Forelimb muscle (tissue), 1 donor: Measurements from ENCODE around the gene ZNF664. TPM values are rescaled to one million over a fixed set of nuclear protein-coding genes. Genes with fewer than 3 reads are reported as not detected.

Experiments
- DNase-seq: peaks from one replicate; pipeline ENCODE4 v3.0.0-alpha.2; 2013; ENCODE audit warnings: low read depth
- polyA plus RNA-seq: library from polyadenylated mRNA; unstranded; fragments of 120-200 nt; gene quantifications from one replicate; pipeline ENCODE4 v1.2.1, GENCODE V29; 2013; ENCODE audit not compliant: insufficient read length

The ZNF664 gene
- polyA plus RNA-seq, 1 donor = 41.0 TPM

DNA sequence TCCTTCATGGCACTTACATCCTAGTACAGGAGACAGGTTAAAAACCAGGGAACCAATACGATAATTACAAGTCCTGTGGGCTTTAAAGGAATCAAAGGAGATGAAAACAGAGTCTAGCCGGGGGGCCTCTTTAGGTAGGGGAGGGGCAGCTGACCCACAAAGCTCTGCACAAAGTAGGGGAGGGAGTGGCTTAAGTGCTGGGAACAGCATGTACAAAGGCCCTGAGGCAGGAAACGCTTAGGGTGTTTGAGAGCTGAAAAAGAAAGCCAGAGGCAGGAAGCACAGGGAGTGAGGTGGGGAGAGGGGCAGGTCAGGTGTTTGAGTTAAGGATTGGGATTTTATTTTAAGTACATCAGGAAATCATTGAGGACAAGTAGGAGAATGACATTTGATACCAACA, 37.7 kb downstream of the ZNF664 start:
- no peak for DNase-seq

DNA sequence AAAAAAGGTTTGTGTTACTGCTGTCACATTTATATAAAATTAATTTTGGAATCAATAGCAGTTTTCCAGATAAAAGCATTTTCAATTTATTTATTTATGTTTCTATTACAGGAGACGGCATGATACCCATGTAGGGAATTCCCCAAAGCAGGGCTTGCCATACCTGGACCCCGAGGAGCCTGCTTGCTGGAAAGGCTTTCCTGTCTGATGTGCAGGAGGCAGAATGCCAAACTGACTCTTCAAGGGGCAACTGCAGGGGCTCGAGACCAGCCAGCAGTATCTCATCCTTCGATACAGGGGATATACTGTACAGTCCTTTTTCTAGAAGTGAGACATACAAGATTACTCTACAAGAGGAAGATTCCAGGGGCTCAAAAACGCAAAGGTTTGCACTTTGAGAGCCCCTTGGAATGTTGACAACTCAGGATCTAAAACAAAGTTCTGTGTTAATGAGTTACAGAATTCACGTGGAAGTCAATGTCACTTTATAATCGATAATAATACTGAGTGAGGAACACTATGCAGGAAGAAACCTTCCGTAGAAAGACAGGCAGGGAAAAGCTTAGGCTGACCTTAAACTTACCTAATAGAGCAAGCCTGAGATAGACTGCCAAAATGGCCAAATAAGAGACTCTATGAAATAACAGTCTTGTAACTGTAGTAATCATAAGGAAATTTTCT, 38.6 kb downstream of the ZNF664 start:
- DNase-seq = no peak

DNA sequence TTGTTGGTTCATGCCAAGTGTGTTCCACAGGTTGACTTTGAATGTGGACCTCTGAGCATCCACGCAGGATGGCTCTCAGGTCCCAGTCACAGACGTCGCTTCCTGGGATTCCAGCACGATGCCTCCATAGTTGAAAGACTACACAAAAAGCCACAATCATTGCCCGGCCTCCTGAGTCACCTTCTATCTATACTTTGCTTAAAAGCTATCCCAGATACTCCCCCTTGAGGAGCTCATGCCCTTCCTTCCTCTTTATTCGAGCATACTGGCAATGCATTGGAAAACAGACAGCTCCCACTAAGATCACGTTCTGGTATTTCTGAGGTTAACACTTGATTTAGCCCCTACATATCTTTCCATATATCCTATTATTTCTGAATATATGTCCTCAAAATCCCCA, 40.1 kb downstream of the ZNF664 start:
- no peak for DNase-seq

DNA sequence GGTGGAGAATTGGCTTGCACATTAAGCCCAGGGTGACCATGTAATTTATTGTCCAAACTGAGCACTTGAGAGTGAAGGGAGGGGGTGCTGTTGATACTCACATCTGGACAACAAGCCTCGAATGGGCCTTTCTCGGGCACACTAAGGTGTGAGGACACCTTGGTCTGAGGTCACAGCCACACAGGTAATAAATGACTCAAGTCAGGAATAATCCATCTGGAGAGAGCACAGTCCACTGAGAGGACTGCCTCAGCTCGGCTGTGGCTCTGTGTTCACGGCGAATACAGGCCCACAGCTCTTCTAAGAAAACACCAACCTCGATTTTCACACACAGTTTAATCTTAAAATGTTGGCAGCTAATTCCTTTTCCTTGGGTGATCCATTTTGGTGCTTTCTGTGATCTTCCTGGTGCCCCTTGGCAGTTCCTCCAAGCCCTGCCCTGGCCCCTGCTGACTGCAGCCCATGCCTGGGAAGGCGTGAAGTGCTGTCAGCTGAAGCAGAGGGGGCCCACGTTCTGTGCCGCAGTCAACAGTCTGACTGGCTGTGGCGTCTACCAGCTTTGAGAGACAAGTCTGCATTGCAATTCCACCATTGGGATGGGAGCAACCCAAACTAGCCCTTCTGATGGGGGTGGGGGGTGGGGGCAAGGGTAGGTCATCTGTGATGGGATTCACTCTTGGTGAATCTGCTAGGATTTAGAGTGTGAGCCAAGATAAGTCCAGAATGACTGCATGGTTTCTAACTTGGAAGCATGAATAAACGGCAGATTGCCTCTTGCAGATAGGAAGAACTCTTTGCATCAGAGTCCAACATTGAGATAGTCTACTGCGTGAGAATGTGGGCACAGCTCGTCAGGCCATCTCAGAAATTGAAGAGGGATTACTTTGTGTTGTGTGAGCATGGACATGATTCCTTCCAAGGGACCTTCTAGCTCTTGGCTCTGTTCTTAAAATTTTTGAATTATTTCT, 42.8 kb downstream of the ZNF664 start:
- DNase-seq = no peak

DNA sequence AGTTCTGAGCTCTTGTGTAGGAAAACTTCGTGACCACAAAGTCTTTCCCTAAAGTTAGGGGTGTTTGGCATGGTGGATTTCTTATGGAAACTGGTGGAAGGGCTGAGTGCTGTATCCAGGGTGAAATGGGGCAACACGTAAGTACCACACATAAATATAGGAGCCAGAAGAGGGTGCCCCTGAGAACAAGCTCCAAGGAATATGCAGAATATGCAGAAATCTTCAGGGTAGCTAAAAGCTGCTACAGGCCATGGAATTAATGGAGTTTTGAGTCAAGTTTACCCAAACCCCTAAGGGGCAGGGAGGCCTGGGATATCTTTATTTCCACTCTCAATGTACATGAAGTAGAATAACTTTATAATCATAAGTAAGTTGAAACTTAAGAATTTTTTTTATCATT, 44.0 kb downstream of the ZNF664 start:
- DNase-seq = no peak

DNA sequence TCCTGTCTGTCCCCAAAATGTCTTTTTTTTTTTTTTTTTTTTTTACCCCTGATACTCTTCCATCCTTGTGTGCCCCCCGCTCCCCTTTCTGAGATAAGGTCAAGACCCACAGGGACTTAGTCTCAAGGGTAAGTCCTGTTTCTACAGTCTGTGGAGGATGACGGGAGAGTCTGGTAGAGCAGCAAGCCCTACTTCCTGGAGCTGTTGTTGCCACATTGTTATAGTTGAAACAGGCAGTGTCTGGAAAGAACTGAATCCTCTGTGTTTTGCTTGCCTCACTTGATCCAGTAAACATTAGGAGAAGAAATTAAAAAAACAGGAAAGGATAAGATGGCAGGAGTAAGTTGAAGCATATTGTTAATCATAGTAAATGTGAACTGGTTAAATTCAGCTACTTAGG, 45.5 kb downstream of the ZNF664 start:
- no peak for DNase-seq

GRCh38 chr12:124019115-124019514, 46.1 kb downstream of the ZNF664 start:
- no peak for DNase-seq

- no peak for DNase-seq
Measured at GRCh38 chr12:124020514-124020949, 47.5 kb downstream of the ZNF664 start.

GRCh38 chr12:124021007-124021406, 48.0 kb downstream of the ZNF664 start:
- no peak for DNase-seq

DNA sequence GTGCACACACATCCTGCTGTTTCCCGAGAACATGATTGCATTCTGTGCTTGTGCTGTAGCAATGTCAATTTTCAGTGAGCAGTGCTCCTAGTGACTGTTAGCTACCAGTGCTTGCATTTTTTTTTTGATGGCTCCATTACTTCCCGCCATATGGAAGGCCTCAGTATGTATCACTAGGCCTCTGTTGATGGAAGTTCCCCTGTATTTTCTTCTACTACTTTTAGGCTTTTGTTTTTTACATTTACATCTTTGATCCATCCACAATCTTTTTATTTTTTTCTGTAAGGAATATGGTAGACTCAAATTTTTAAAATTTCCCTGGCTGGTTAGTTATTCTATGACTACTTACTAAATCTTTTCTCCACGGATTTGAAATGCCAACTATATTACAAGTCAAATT, 49.1 kb downstream of the ZNF664 start:
- DNase-seq = no peak

- no peak for DNase-seq
Measured at GRCh38 chr12:124024263-124024678, 51.3 kb downstream of the ZNF664 start.

DNA sequence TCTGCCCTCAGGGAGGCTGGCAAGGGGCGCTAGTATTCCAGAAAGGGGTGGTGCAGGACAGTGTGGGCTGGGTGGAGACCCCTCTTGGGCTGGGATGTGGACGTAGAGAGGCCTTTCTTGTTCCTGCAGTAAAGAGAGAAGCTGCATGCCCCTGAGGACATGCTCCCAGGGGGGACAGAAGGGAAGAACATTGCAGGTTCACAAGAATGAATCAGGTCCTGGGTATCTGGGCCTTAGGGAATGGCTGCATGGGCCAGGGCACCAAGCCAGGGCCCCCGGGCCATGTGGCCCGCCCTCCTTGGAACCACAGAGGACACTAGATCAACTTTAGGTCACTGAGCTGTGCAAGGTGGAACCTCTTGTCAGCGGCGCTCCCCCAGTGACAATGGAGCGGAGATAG, 51.8 kb downstream of the ZNF664 start:
- DNase-seq = no peak

- no peak for DNase-seq
Measured at GRCh38 chr12:124025661-124026060, 52.6 kb downstream of the ZNF664 start.

GRCh38 chr12:124026755-124027745, 54.0 kb downstream of the ZNF664 start:
- no peak for DNase-seq

DNA sequence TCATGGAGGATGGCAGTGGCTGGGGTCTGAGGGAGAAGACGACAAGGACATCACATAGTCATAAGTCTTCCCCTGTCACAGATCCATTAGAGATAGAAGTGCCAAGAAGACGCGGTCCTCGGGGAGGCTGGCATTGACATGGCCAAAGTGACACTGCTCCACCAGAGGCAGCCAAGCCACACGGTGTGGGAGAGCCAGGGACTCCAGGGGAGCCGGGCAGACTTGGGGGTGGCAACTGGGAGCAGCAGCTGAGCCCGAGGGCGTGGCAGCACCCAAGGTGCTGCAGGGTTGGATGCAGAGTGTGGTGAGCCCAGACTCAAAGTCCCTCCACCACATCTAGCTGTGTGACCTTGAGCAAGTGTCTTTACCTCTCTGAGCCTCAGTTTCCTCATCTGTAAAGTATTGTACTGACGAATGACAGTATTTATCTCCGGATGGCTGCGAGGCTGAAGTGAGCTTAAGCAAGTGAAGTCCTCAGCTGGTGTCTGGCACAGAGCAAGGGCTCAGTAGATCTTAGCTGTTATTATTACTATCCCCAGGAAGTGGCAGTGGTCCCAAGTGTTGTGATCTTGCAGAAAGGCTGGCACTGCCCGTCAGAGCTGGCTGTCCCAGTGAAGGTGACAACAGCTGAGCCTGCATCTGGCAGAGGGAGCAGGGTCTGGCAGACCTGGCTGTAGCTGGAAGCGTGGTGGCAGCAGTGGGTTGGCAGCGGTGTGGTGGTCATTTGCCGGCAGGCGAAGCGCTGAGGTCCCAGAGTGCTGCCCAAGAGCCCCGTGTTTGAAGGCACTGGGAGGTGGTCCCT, 54.9 kb downstream of the ZNF664 start:
- no peak for DNase-seq

DNA sequence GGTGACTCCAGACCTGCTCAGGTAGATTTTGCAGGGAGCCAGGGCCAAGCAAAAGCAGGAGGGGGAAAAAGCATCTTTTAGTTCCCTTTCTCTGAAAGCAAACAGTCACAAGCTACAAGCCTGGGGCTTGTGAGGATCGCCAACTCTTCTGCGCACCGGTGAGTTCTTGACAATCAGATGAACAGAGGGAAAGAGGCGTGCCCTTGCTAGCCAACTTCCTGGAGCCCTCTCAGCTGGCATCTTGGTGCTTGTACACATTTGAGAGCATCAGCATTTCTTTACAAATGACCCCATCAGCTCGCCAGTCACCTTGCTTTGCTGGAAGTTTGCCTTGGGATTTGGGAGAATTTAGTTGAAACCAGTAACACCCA, 55.5 kb downstream of the ZNF664 start:
- DNase-seq = no peak

GRCh38 chr12:124030008-124030407, 57.0 kb downstream of the ZNF664 start:
- no peak for DNase-seq

- DNase-seq = no peak
Measured at GRCh38 chr12:124030510-124030909, 57.5 kb downstream of the ZNF664 start.

DNA sequence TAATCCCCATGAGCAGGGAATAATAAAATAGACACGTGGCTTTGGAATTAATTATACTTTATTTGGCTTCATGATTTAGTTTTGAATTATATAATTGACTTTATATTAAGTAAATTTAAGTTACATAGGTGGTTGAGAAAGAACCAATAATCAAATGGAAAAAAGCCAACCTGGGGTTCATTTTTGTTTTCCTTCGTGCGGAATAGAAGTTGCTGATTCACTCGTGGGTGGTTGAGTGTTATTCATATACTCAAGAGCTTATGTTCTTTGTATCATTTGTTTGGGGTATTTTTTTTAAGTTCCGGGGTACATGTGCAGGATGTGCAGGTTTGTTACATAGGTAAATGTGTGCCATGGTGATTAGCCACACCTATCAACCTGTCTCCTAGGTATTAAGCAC, 58.0 kb downstream of the ZNF664 start:
- no peak for DNase-seq

DNA sequence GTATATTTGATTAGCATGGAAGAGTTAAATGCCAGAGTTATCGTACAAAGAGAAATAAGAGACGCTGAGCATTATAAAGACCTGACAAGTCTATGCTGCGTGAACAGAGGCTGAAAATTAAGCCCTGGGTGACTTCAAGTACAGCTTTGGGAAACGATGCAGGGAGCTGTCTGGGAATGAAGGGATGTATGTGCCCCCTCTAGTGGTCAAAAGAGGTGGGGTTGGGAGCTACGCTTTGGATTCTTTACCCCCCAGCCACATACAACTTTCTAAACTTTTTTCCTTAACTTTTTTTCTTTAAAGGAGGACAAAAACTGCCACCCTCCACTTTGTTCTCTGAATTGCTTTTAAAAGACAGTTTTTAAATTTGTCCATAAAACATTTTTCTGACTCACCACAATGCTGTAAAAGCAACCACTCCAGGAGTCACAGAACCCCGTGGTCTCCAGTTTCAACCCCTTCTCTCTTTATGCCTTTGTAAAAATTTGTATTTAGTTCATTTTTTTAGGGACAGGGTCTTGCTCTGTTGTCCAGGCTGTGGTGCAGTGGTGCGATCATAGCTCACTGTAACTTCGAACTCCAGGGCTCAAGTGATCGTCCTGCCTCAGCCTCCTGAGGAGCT, 59.4 kb downstream of the ZNF664 start:
- peak; percentile 52 for DNase-seq
